Endodermal cell (in vitro differentiated cells): ENCODE data around the gene ARHGEF3. TPM values are rescaled to one million over a fixed set of nuclear protein-coding genes. Genes with fewer than 3 reads are reported as not detected.
A peak's percentile ranks its signal among the peaks of the same experiment; 100 is the strongest.

ENCODE experiments used
- DNase-seq: peaks from one replicate; pipeline ENCODE4 v3.0.0-alpha.2; 2017
- H3K27ac ChIP-seq: 2 replicates; pipeline ENCODE4 v1.5.1; 2013; ENCODE audit warnings: mild to moderate bottlenecking, low read depth, low read length, moderate library complexity
- H3K27me3 ChIP-seq: 2 replicates; pipeline ENCODE4 v1.6.1; 2013; ENCODE audit warnings: mild to moderate bottlenecking, low read length, moderate library complexity; ENCODE audit not compliant: insufficient read depth, control insufficient read depth, poor library complexity, severe bottlenecking
- H3K36me3 ChIP-seq: 2 replicates; pipeline ENCODE4 v1.7.0; 2013; ENCODE audit warnings: mild to moderate bottlenecking, low read length, moderate library complexity; ENCODE audit not compliant: control insufficient read depth, insufficient read depth
- H3K4me1 ChIP-seq: one replicate; pipeline ENCODE4 v1.7.0; 2013; ENCODE audit warnings: low read length; ENCODE audit not compliant: control insufficient read depth, insufficient read depth
- H3K4me3 ChIP-seq: 2 replicates; pipeline ENCODE4 v1.5.1; 2013; ENCODE audit warnings: mild to moderate bottlenecking, low read length, moderate library complexity
- H3K9ac ChIP-seq: 2 replicates; pipeline ENCODE4 v1.6.1; 2013; ENCODE audit warnings: mild to moderate bottlenecking, low read length, moderate library complexity; ENCODE audit not compliant: poor library complexity, severe bottlenecking; ENCODE audit errors: extremely low read depth
- H3K9me3 ChIP-seq: 2 replicates; pipeline ENCODE4 v1.6.1; 2013; ENCODE audit warnings: mild to moderate bottlenecking, low read length, moderate library complexity; ENCODE audit not compliant: control insufficient read depth
- H3K27ac Mint-ChIP-seq: 2 replicates; pipeline ENCODE4 v1.8.0; 2020; ENCODE audit warnings: mixed read lengths
- H3K27me3 Mint-ChIP-seq: 2 replicates; pipeline ENCODE4 v1.8.0; 2021; ENCODE audit warnings: mild to moderate bottlenecking, mixed read lengths; ENCODE audit not compliant: insufficient read depth
- H3K36me3 Mint-ChIP-seq: 2 replicates; pipeline ENCODE4 v1.8.0; 2020; ENCODE audit warnings: low read depth, mixed read lengths
- H3K4me1 Mint-ChIP-seq: 2 replicates; pipeline ENCODE4 v1.8.0; 2020; ENCODE audit warnings: mixed read lengths
- H3K4me3 Mint-ChIP-seq: 2 replicates; pipeline ENCODE4 v1.8.0; 2020; ENCODE audit warnings: mild to moderate bottlenecking, moderate library complexity, mixed read lengths
- H3K9me3 Mint-ChIP-seq: 2 replicates; pipeline ENCODE4 v1.8.0; 2020; ENCODE audit warnings: mild to moderate bottlenecking, mixed read lengths
- WGBS, 2 experiments: methylation state at CpG; one replicate each; pipeline versions ENCODE4 v1.1.5 to v1.1.7; 2013; ENCODE audit warnings: missing lambda C conversion rate in 2 of 2, mixed read lengths in 1 of 2; ENCODE audit not compliant: insufficient coverage in 1 of 2, insufficient read length in 1 of 2; 5-methylcytosine and 5-hydroxymethylcytosine counted together
- long read RNA-seq, 4 experiments: library from polyadenylated mRNA in 2 of 4; library from RNA in 1 of 4; library from capped mRNA in 1 of 4; stranded (forward) in 3 of 4; unstranded in 1 of 4; transcript quantifications; one replicate each; pipeline ENCODE4 v2.0.0, GENCODE V29; 2020 to 2021; ENCODE audit warnings: inconsistent platforms in 1 of 4
- polyA plus RNA-seq, 2 experiments: library from polyadenylated mRNA; stranded (reverse); fragments of 50-300 nt; gene quantifications; one replicate each; pipeline ENCODE4 v1.2.3, GENCODE V29; 2013
- total RNA-seq, 2 donors: library from RNA; stranded (reverse); fragmentation: NEBNext Ultra II Directional in 1 of 2; extraction: Animal tissue kit (Norgen Biotek cat#: 25700) in 1 of 2; gene quantifications; 2 replicates in 1 of 2; 3 replicates in 1 of 2; pipeline ENCODE4 v1.2.1, GENCODE V29; 2021
- TF ChIP-seq, protein P1 (sequence below): fragments of 200-600 bp; sonication (generic); conservative IDR thresholded peaks from 2 replicates; pipeline ENCODE4 v1.5.0; 2021; ENCODE audit warnings: antibody characterized with exemption, mild to moderate bottlenecking

The ARHGEF3 gene, protein sequence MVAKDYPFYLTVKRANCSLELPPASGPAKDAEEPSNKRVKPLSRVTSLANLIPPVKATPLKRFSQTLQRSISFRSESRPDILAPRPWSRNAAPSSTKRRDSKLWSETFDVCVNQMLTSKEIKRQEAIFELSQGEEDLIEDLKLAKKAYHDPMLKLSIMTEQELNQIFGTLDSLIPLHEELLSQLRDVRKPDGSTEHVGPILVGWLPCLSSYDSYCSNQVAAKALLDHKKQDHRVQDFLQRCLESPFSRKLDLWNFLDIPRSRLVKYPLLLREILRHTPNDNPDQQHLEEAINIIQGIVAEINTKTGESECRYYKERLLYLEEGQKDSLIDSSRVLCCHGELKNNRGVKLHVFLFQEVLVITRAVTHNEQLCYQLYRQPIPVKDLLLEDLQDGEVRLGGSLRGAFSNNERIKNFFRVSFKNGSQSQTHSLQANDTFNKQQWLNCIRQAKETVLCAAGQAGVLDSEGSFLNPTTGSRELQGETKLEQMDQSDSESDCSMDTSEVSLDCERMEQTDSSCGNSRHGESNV
- 10 to 100 TPM; 12.7 to 14.1 TPM for total RNA-seq
- polyA plus RNA-seq (2013, experiment 1 of 2): 5.8 TPM
- polyA plus RNA-seq (2013, experiment 2 of 2): 5.6 TPM
- long read RNA-seq, experiment 1, partial matches to known transcripts: 0 of 2 reads
- long read RNA-seq, experiment 1, other reads (novel, unspliced or antisense): 2 of 2 reads
- long read RNA-seq, experiment 2, transcript ARHGEF3-201 (10 exons, 3,602 nt): major isoform, 5 of 22 reads
- long read RNA-seq, experiment 2, partial matches to known transcripts: 4 of 22 reads
- long read RNA-seq, experiment 2, other reads (novel, unspliced or antisense): 9 of 22 reads
- long read RNA-seq, experiment 3, transcript ARHGEF3-202 (13 exons, 3,639 nt): minor isoform, 15 of 57 reads
- long read RNA-seq, experiment 3, transcript ARHGEF3-201 (10 exons, 3,602 nt): major isoform, 26 of 57 reads
- long read RNA-seq, experiment 3, partial matches to known transcripts: 3 of 57 reads
- long read RNA-seq, experiment 3, other reads (novel, unspliced or antisense): 9 of 57 reads
- long read RNA-seq, experiment 4, partial matches to known transcripts: 1 of 7 reads
- long read RNA-seq, experiment 4, other reads (novel, unspliced or antisense): 4 of 7 reads

DNA sequence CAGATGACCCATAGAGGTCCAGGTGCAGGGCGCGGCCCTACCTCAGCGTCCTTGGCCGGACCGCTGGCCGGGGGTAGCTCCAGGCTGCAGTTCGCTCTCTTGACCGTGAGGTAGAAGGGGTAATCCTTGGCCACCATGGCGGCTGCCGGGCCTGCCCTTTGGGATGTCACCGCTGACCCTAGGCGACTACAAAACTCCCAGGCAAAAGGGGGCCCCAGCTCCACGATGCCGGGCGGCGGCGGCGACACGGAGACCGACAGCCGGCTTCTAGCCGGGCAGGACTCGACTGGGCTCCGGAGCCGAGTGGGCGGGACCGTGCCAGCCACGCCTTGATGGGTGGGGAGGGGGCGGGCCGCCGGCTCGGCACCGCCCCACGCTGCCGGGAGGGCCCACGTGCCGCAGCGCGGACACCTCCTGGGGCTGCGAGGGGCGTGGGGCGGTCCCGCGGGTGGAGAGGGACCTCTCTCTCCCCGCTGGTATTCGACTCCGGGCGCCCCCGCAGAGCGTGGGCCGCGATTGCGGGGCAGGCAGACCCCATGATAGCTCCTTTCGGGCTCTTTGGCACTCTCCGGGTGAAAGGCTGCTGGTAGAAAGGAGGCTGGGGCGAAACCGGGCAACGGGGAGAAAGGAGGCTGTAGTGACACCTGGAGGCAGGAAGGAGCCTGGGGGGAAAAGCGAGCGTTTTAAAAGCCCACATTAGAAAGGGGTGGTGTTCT lies at the start of gene ARHGEF3:
TSS of gene ARHGEF3 (minus strand) at position 288 of the 716 bp plus-strand sequence. CDS start at position 137, 151 bp downstream.
- Mint-ChIP-seq H3K4me1 (peaks cover 29% of the 10 kb centered on the region), H3K27me3 (peaks cover 4% of the 10 kb centered on the region), H3K4me3 (peak within 1 kb of the TSS; percentile 81), H3K36me3 (no peaks in the 10 kb centered on the region), H3K27ac (peak within 1 kb of the TSS; percentile 67), H3K9me3 (no peaks in the 10 kb centered on the region)
- peaks cover 5% of the 10 kb centered on the region for H3K4me1 ChIP-seq
- no peaks in the 10 kb centered on the region for H3K27me3 ChIP-seq
- whole genome bisulfite sequencing, 2 experiments: 1% methylated on average over 32 to 60 of the region's 60 CpGs
- DNase-seq: peak; percentile 95
- no peaks in the 10 kb centered on the region for H3K36me3 ChIP-seq
- no peaks in the 10 kb centered on the region for H3K9me3 ChIP-seq
- H3K4me3 ChIP-seq: peak within 1 kb of the TSS; percentile 96
- TF ChIP-seq, protein P1, sequence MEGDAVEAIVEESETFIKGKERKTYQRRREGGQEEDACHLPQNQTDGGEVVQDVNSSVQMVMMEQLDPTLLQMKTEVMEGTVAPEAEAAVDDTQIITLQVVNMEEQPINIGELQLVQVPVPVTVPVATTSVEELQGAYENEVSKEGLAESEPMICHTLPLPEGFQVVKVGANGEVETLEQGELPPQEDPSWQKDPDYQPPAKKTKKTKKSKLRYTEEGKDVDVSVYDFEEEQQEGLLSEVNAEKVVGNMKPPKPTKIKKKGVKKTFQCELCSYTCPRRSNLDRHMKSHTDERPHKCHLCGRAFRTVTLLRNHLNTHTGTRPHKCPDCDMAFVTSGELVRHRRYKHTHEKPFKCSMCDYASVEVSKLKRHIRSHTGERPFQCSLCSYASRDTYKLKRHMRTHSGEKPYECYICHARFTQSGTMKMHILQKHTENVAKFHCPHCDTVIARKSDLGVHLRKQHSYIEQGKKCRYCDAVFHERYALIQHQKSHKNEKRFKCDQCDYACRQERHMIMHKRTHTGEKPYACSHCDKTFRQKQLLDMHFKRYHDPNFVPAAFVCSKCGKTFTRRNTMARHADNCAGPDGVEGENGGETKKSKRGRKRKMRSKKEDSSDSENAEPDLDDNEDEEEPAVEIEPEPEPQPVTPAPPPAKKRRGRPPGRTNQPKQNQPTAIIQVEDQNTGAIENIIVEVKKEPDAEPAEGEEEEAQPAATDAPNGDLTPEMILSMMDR: peak; percentile 77
- H3K27ac ChIP-seq: no peak within 1 kb of the TSS
- H3K9ac ChIP-seq: peak within 1 kb of the TSS; percentile 52

DNA sequence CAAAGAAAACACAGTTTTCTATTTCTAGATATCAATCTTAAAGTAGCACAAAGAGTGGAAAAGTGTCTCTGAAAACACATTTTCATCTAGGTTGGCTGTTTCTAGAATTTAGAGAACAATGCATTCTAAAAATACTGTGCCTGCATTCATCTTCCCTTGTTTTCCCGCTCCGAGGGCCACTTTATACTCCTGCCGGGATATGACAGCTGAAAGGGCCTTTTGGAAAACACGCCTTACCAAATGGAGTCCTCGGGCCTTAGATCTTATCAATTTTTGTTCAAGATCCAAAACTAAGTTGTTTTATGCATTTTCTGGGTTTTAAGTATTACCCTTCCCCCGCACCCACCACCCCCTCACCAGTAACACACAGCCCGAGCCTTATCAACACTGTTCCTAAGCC lies 47.9 kb upstream of the ARHGEF3 start:
- H3K4me1 ChIP-seq: peaks cover 17% of the 10 kb centered on the region
- no peak overlapping the region for H3K9ac ChIP-seq
- Mint-ChIP-seq H3K9me3 (peaks cover 8% of the 10 kb centered on the region), H3K36me3 (peaks cover 2% of the 10 kb centered on the region), H3K27ac (no peak overlapping the region), H3K27me3 (no peaks in the 10 kb centered on the region), H3K4me3 (no peak overlapping the region), H3K4me1 (peaks cover 38% of the 10 kb centered on the region)
- 87 to 96% methylated on average over 7 of the region's 7 CpGs for WGBS, 2 experiments
- H3K4me3 ChIP-seq: no peak overlapping the region
- no peaks in the 10 kb centered on the region for H3K27me3 ChIP-seq
- no peaks in the 10 kb centered on the region for H3K36me3 ChIP-seq
- TF ChIP-seq, protein P1: no peak
- H3K27ac ChIP-seq: no peak overlapping the region
- DNase-seq: no peak
- peaks cover 10% of the 10 kb centered on the region for H3K9me3 ChIP-seq

DNA sequence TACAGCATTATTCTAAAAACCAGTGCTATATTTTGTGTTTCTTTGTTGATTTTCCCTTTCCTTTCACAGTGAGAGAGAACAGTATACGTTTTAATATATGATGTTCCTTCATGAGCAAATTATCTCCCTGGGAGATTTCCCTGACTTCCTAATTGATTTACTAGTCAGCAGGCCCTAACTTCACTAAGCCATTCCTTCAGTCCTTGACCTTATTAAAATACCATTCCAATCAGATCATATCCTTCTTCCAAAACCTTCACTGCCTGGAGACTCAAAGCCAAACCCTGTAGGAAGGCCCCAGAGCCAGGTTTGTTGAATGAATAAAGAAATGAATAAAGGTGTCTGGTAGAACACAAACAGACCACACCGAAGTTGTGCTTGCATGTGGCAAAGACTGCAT lies 43.8 kb upstream of the ARHGEF3 start:
- Mint-ChIP-seq H3K27ac (no peak overlapping the region), H3K27me3 (no peaks in the 10 kb centered on the region)
- 93 to 100% methylated on average over 1 to 2 of the region's 2 CpGs for WGBS, 2 experiments

More for the DNA sequence above, 43.8 kb upstream of the ARHGEF3 start:
- Mint-ChIP-seq H3K4me3 (no peak overlapping the region), H3K4me1 (peaks cover 21% of the 10 kb centered on the region), H3K9me3 (peaks cover 8% of the 10 kb centered on the region), H3K36me3 (peaks cover 2% of the 10 kb centered on the region)
- Histone ChIP-seq H3K9ac (no peak overlapping the region), H3K9me3 (peaks cover 12% of the 10 kb centered on the region), H3K27ac (no peak overlapping the region), H3K27me3 (no peaks in the 10 kb centered on the region), H3K4me1 (peaks cover 9% of the 10 kb centered on the region), H3K4me3 (no peak overlapping the region), H3K36me3 (no peaks in the 10 kb centered on the region)
- TF ChIP-seq, protein P1: no peak
- no peak for DNase-seq
